Esophagus squamous epithelium (tissue), 4 donors: ENCODE measurements around the gene FZR1.

Experiments used
- POLR2A ChIP-seq, 4 donors: fragments of 450-650 bp; IDR thresholded peaks; one replicate each; pipeline ENCODE4 v1.6.1; 2017; ENCODE audit warnings: antibody characterized with exemption in 4 of 4, mild to moderate bottlenecking in 4 of 4, moderate library complexity in 3 of 4
- TF ChIP-seq, protein P1 (sequence below), 6 experiments: fragments of 450-650 bp in 4 of 6; fragments of 200-600 bp in 2 of 6; sonication (generic) in 2 of 6; IDR thresholded peaks; one replicate each; pipeline ENCODE4 v1.5.1; 2016 to 2019; ENCODE audit warnings: antibody characterized with exemption in 6 of 6, mild to moderate bottlenecking in 4 of 6, moderate library complexity in 4 of 6

DNA sequence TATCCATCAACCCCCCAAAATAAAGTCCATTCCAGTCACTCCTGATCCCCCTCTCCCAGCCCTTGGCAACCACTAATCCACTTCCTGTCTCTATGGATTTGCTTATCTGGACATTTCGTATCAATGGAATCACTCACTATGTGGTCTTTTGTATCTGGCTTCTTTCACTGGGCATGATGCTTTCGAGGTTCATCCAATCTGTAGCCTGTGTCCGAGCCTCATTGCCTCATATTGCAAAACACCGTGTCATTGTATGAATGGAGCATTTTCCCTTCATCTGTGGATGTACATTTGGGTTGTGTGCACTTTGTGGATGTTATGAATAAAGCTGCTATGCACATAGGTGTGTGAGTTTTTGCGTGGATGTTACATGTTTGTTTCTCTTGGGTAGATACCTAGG, 1.4 kb upstream of the FZR1 start:
- TF ChIP-seq, protein P1, sequence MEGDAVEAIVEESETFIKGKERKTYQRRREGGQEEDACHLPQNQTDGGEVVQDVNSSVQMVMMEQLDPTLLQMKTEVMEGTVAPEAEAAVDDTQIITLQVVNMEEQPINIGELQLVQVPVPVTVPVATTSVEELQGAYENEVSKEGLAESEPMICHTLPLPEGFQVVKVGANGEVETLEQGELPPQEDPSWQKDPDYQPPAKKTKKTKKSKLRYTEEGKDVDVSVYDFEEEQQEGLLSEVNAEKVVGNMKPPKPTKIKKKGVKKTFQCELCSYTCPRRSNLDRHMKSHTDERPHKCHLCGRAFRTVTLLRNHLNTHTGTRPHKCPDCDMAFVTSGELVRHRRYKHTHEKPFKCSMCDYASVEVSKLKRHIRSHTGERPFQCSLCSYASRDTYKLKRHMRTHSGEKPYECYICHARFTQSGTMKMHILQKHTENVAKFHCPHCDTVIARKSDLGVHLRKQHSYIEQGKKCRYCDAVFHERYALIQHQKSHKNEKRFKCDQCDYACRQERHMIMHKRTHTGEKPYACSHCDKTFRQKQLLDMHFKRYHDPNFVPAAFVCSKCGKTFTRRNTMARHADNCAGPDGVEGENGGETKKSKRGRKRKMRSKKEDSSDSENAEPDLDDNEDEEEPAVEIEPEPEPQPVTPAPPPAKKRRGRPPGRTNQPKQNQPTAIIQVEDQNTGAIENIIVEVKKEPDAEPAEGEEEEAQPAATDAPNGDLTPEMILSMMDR (IDR thresholded peaks at IDR 0.05) = no peak
- no peak for TF ChIP-seq POLR2A (IDR thresholded peaks at IDR 0.05)
